PC-3 (cell line): ENCODE data around the gene ILRUN. TPM values are rescaled to one million over a fixed set of nuclear protein-coding genes. Genes with fewer than 3 reads are reported as not detected.

ENCODE experiments used
- ATAC-seq: fragments of 200-7000 bp; cut with Tn5 transposase; 2 replicates; pipeline ENCODE4 v1.9.1; 2020; ENCODE audit warnings: mild to moderate bottlenecking, moderate library complexity
- BruUV-seq: library from RNA; stranded (reverse); fragments of 400-500 nt; replicated peaks from 2 replicates; lab custom pipeline; 2021; lab: Mats Ljungman, UMichigan
- CTCF ChIA-PET: fragments of 300-600 bp; sonication (Branson Sonifier 250); formaldehyde crosslinking; loops from one replicate; lab custom pipeline; 2022; ENCODE audit warnings: antibody characterized with exemption; lab: Charles Lee
- POLR2A ChIA-PET: fragments of 300-600 bp; sonication (Branson Sonifier 250); formaldehyde crosslinking; loops from one replicate; lab custom pipeline; 2022; ENCODE audit warnings: antibody characterized with exemption; ENCODE audit not compliant: unreplicated experiment; lab: Charles Lee
- DNase-seq: peaks from one replicate; pipeline ENCODE4 v3.0.0-alpha.2; 2015
- H2AFZ ChIP-seq: fragments of 300-600 bp; sonication (generic); 2 replicates; pipeline ENCODE4 v1.6.0; 2016; ENCODE audit warnings: antibody characterized with exemption, low read length
- H3F3A ChIP-seq: fragments of 300-600 bp; sonication (generic); one replicate; pipeline ENCODE4 v1.6.0; 2017; ENCODE audit warnings: antibody characterized with exemption, low read length, control low read depth, mild to moderate bottlenecking; ENCODE audit not compliant: unreplicated experiment
- H3K27ac ChIP-seq: fragments of 300-600 bp; sonication (generic); 2 replicates; pipeline ENCODE4 v1.5.1; 2016; ENCODE audit warnings: mild to moderate bottlenecking, low read length
- H3K27me3 ChIP-seq: fragments of 300-600 bp; sonication (generic); 2 replicates; pipeline ENCODE4 v1.6.1; 2016; ENCODE audit warnings: low read length, mixed read lengths
- H3K36me3 ChIP-seq: fragments of 300-600 bp; sonication (generic); 2 replicates; pipeline ENCODE4 v1.6.1; 2016; ENCODE audit warnings: low read depth, mixed run types, low read length, mixed read lengths
- H3K4me1 ChIP-seq: fragments of 300-600 bp; sonication (generic); 2 replicates; pipeline ENCODE4 v1.5.1; 2016; ENCODE audit warnings: low read length; ENCODE audit not compliant: insufficient read depth
- H3K4me2 ChIP-seq: fragments of 300-600 bp; sonication (generic); 2 replicates; pipeline ENCODE4 v1.6.0; 2016; ENCODE audit warnings: low read length
- H3K4me3 ChIP-seq: fragments of 300-600 bp; sonication (generic); 2 replicates; pipeline ENCODE4 v1.5.1; 2016; ENCODE audit warnings: mild to moderate bottlenecking, low read length, mixed read lengths
- H3K79me2 ChIP-seq: fragments of 300-600 bp; sonication (generic); 2 replicates; pipeline ENCODE4 v1.6.1; 2017; ENCODE audit warnings: low read length, mixed read lengths
- H3K9ac ChIP-seq: fragments of 300-600 bp; sonication (generic); 2 replicates; pipeline ENCODE4 v1.6.0; 2016; ENCODE audit warnings: mild to moderate bottlenecking, low read length
- H3K9me2 ChIP-seq: fragments of 300-600 bp; sonication (generic); replicated peaks from 2 replicates; pipeline ENCODE4 v1.6.1; 2016; ENCODE audit warnings: mixed run types, low read length, mixed read lengths
- H3K9me3 ChIP-seq: fragments of 300-600 bp; sonication (generic); 2 replicates; pipeline ENCODE4 v1.6.1; 2016; ENCODE audit warnings: low read length, mixed read lengths
- H4K20me1 ChIP-seq: fragments of 300-600 bp; sonication (generic); 2 replicates; pipeline ENCODE4 v1.6.1; 2016; ENCODE audit warnings: low read length, mixed read lengths
- EZH2 ChIP-seq: fragments of 300-600 bp; sonication (generic); IDR thresholded peaks from one replicate; pipeline ENCODE4 v1.6.1; 2017; ENCODE audit warnings: antibody characterized with exemption, mild to moderate bottlenecking, low read length; ENCODE audit not compliant: unreplicated experiment
- EZH2phosphoT487 ChIP-seq: fragments of 300-600 bp; sonication (generic); IDR thresholded peaks from 2 replicates; pipeline ENCODE4 v1.6.1; 2018; ENCODE audit warnings: mild to moderate bottlenecking, antibody characterized with exemption, low read length, borderline replicate concordance
- intact Hi-C: fragments of 100-400 bp; cut with micrococcal nuclease; formaldehyde crosslinking; loops from 2 replicates; pipeline ENCODE4 v1.9.0; 2023
- total RNA-seq: library from RNA; depleted of rRNA; stranded (reverse); fragments of >200 nt; gene quantifications from 2 replicates; pipeline ENCODE4 v1.2.3, GENCODE V29; 2014; rRNA removed
- TF ChIP-seq, protein P1 (sequence below): fragments of 300-600 bp; sonication (generic); conservative IDR thresholded peaks from 2 replicates; pipeline ENCODE4 v1.5.1; 2017; ENCODE audit warnings: antibody characterized with exemption, low read depth, mild to moderate bottlenecking, low read length

The ILRUN gene
- total RNA-seq, 1 experiment from 2014 or later, result 54.8 TPM

DNA sequence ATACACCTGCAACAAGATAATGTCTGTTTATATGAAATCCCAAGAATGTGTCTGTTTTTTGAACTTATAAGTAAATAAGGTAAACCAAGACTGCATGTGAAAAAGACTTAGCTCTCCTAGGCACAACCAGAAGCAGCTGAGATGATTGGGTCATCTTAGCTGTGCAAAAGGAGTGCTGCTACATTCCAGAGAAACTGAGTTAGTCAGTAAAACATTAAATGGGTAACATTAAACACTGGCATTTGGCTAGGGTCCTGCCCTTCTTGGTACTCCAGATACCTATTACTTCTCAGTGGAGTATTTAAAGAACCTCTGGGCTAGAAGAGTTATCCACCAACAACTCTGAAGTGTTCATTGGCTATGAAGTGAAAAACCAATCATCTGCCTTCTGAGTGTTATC lies 47.8 kb downstream of the ILRUN start:
- Histone ChIP-seq H3K27ac (no peak overlapping the region), H3K36me3 (peaks cover 7% of the 10 kb centered on the region), H3K4me3 (no peak overlapping the region), H3K79me2 (peaks cover 32% of the 10 kb centered on the region), H4K20me1 (no peaks in the 10 kb centered on the region), H3K9me3 (no peaks in the 10 kb centered on the region), H3K4me2 (no peak overlapping the region), H3K27me3 (no peaks in the 10 kb centered on the region), H2AFZ (no peak overlapping the region), H3K9ac (no peak overlapping the region), H3K9me2 (no peaks in the 10 kb centered on the region), H3K4me1 (peaks cover 17% of the 10 kb centered on the region), H3F3A (no peaks in the 10 kb centered on the region)
- ATAC-seq, result no peak
- POLR2A ChIA-PET, result no interaction called here
- CTCF ChIA-PET, result no interaction called here
- no TSS peak for BruUV-seq
- no peak for DNase-seq
- intact Hi-C loops, result no loop called here
- TF ChIP-seq, protein P1, sequence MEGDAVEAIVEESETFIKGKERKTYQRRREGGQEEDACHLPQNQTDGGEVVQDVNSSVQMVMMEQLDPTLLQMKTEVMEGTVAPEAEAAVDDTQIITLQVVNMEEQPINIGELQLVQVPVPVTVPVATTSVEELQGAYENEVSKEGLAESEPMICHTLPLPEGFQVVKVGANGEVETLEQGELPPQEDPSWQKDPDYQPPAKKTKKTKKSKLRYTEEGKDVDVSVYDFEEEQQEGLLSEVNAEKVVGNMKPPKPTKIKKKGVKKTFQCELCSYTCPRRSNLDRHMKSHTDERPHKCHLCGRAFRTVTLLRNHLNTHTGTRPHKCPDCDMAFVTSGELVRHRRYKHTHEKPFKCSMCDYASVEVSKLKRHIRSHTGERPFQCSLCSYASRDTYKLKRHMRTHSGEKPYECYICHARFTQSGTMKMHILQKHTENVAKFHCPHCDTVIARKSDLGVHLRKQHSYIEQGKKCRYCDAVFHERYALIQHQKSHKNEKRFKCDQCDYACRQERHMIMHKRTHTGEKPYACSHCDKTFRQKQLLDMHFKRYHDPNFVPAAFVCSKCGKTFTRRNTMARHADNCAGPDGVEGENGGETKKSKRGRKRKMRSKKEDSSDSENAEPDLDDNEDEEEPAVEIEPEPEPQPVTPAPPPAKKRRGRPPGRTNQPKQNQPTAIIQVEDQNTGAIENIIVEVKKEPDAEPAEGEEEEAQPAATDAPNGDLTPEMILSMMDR, result no peak
- TF ChIP-seq EZH2 (no peak), EZH2phosphoT487 (no peak)

Other genes starting within 250 kb of the ILRUN start
- gene PACSIN1, start 230.7 kb downstream of the ILRUN start, total RNA-seq, result 2.3 and 3.5 TPM in 2 replicates
- 190 and 205 TPM in 2 replicates for gene SPDEF, start 140.4 kb downstream of the ILRUN start, total RNA-seq
- gene SNRPC, start 60.7 kb upstream of the ILRUN start, total RNA-seq, result 271 and 306 TPM in 2 replicates
- gene BLTP3A, start 95.3 kb upstream of the ILRUN start, total RNA-seq, result 10.6 and 11.1 TPM in 2 replicates
- 24.1 and 28.9 TPM in 2 replicates for gene TAF11, start 191.3 kb upstream of the ILRUN start, total RNA-seq
- gene ANKS1A, start 192.5 kb upstream of the ILRUN start, total RNA-seq, result 18.8 and 21.3 TPM in 2 replicates